Measurements from ENCODE around the gene TRAP1. TPM values are rescaled to one million over a fixed set of nuclear protein-coding genes. Genes with fewer than 3 reads are reported as not detected.

Gene TRAP1
- total and polyA plus RNA-seq, 2 experiments from 2014 or later: 62.3 to 80.5 TPM

DNA sequence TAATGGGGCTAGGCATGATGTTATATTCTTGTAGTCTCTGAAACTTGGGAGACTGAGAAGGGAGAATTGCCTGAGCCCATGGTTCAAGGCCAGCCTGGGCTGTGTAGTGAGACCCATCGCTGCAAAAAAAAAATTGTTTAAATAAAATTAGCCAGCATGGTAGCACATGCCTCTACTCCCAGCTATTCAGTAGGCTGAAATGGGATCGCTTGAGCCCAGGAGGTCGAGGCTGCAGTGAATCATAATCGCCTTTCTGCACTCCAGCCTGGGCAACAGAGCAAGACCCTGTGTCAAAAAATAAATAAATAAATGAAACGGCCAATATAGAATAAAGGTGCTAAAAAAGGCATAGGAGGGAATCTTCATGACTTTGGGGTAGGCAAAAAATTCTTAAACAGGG lies 92.0 kb downstream of the TRAP1 start:
- no peaks in the 10 kb centered on the region for H3K27me3 ChIP-seq
- no peak for DNase-seq (ENCODE audit: low spot score)
- H2AFZ ChIP-seq: no peak overlapping the region
- H3K36me3 ChIP-seq (replicated peaks; ENCODE audit: insufficient read depth, low read depth): no peaks in the 10 kb centered on the region
- no peak overlapping the region for H3K4me2 ChIP-seq
- peaks cover 66% of the 10 kb centered on the region for H3K79me2 ChIP-seq
- WGBS (ENCODE audit: low lambda C conversion rate, missing lambda C conversion rate): 96% methylated on average over 5 of the region's 5 CpGs
- no peaks in the 10 kb centered on the region for H3K9me3 ChIP-seq (ENCODE audit: low read depth)
- H3K9me2 ChIP-seq (replicated peaks; ENCODE audit: insufficient read depth): no peaks in the 10 kb centered on the region
- H4K20me1 ChIP-seq (ENCODE audit: insufficient read depth, poor library complexity, severe bottlenecking): peaks cover 2% of the 10 kb centered on the region
- no peak overlapping the region for H3K27ac ChIP-seq
- H3K4me1 ChIP-seq (ENCODE audit: insufficient read depth): no peaks in the 10 kb centered on the region
- no peak overlapping the region for H3K4me3 ChIP-seq
- no peak for TF ChIP-seq EZH2phosphoT487 (IDR thresholded peaks at IDR 0.05; ENCODE audit: low read depth, severe bottlenecking, unreplicated experiment)
- TF ChIP-seq, protein P1, sequence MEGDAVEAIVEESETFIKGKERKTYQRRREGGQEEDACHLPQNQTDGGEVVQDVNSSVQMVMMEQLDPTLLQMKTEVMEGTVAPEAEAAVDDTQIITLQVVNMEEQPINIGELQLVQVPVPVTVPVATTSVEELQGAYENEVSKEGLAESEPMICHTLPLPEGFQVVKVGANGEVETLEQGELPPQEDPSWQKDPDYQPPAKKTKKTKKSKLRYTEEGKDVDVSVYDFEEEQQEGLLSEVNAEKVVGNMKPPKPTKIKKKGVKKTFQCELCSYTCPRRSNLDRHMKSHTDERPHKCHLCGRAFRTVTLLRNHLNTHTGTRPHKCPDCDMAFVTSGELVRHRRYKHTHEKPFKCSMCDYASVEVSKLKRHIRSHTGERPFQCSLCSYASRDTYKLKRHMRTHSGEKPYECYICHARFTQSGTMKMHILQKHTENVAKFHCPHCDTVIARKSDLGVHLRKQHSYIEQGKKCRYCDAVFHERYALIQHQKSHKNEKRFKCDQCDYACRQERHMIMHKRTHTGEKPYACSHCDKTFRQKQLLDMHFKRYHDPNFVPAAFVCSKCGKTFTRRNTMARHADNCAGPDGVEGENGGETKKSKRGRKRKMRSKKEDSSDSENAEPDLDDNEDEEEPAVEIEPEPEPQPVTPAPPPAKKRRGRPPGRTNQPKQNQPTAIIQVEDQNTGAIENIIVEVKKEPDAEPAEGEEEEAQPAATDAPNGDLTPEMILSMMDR (IDR thresholded peaks at IDR 0.05; ENCODE audit: poor library complexity): no peak

DNA sequence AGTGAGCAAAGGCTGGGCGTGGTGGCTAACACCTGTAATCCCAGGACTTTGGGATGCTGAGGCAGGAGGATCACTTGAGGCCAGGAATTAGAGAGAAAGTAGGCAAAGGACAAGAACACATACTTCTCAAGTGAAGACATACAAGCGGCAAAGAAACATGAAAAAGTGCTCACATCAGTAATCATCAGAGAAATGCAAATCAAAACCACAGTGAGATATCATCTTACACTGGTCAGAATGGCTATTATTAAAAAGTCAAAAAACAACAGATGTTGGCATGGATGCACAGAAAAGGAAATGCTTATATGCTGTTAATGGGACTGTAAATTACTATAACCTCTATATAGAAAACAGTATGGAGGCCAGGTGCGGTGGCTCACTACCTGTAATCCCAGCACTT lies 93.7 kb downstream of the TRAP1 start:
- H4K20me1 ChIP-seq (ENCODE audit: insufficient read depth, poor library complexity, severe bottlenecking): peaks cover 2% of the 10 kb centered on the region
- H3K36me3 ChIP-seq (replicated peaks; ENCODE audit: insufficient read depth, low read depth): no peaks in the 10 kb centered on the region
- TF ChIP-seq EZH2phosphoT487 (IDR thresholded peaks at IDR 0.05; ENCODE audit: low read depth, severe bottlenecking, unreplicated experiment) (no peak), EZH2 (IDR thresholded peaks at IDR 0.05; ENCODE audit: borderline replicate concordance) (no peak)
- TF ChIP-seq, protein P1 (IDR thresholded peaks at IDR 0.05; ENCODE audit: poor library complexity): no peak
- peaks cover 68% of the 10 kb centered on the region for H3K79me2 ChIP-seq
- no peak for DNase-seq (ENCODE audit: low spot score)
- no peaks in the 10 kb centered on the region for H3K9me2 ChIP-seq (replicated peaks; ENCODE audit: insufficient read depth)
- 90% methylated on average over 3 of the region's 3 CpGs for WGBS (ENCODE audit: low lambda C conversion rate, missing lambda C conversion rate)
- no peak overlapping the region for H3K27ac ChIP-seq
- no peak overlapping the region for H2AFZ ChIP-seq
- H3K4me1 ChIP-seq (ENCODE audit: insufficient read depth): no peaks in the 10 kb centered on the region
- H3K4me3 ChIP-seq: no peak overlapping the region
- no peaks in the 10 kb centered on the region for H3K27me3 ChIP-seq
- no peaks in the 10 kb centered on the region for H3K9me3 ChIP-seq (ENCODE audit: low read depth)
- H3K4me2 ChIP-seq: no peak overlapping the region

DNA sequence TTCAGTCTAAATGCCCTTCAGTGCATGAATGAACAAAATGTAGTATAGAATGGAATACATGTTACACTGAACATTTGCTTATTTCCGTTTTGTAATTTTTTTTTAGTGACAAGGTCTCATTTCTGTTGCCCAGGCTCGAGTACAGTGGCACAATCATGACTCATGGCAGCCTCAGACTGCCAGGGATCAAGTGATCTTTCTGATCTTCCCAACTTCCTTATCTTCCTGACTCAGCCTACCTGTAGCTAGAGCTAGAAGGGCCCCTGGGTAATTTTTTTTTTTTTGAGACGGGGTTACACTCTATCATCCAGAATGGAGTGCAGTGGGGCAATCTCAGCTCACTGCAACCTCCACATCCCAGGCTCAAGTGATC lies 98.6 kb downstream of the TRAP1 start:
- Histone ChIP-seq H3K9me3 (ENCODE audit: low read depth) (no peaks in the 10 kb centered on the region), H2AFZ (no peak overlapping the region), H4K20me1 (ENCODE audit: insufficient read depth, poor library complexity, severe bottlenecking) (peaks cover 2% of the 10 kb centered on the region), H3K4me1 (ENCODE audit: insufficient read depth) (no peaks in the 10 kb centered on the region), H3K9me2 (replicated peaks; ENCODE audit: insufficient read depth) (no peaks in the 10 kb centered on the region), H3K36me3 (replicated peaks; ENCODE audit: insufficient read depth, low read depth) (no peaks in the 10 kb centered on the region), H3K27me3 (no peaks in the 10 kb centered on the region), H3K4me2 (no peak overlapping the region), H3K79me2 (peaks cover 85% of the 10 kb centered on the region), H3K4me3 (no peak overlapping the region), H3K27ac (peak overlapping the region; percentile 34)
- 88% methylated on average over 3 of the region's 3 CpGs for WGBS (ENCODE audit: low lambda C conversion rate, missing lambda C conversion rate)
- TF ChIP-seq EZH2phosphoT487 (IDR thresholded peaks at IDR 0.05; ENCODE audit: low read depth, severe bottlenecking, unreplicated experiment) (no peak), EZH2 (IDR thresholded peaks at IDR 0.05; ENCODE audit: borderline replicate concordance) (no peak)
- TF ChIP-seq, protein P1 (IDR thresholded peaks at IDR 0.05; ENCODE audit: poor library complexity): no peak
- DNase-seq (ENCODE audit: low spot score): no peak

Data from hepatocyte (in vitro differentiated cells).